NCI-H460 (cell line): ENCODE data around the gene PLEKHA7. TPM values are rescaled to one million over a fixed set of nuclear protein-coding genes. Genes with fewer than 3 reads are reported as not detected.

Experiments used
- DNase-seq: peaks from one replicate; pipeline ENCODE4 v3.0.0-alpha.2; 2016; ENCODE audit warnings: low read depth; ENCODE audit errors: extremely low read depth
- total RNA-seq: library from RNA; depleted of rRNA; stranded (reverse); fragments of >200 nt; shearing (Covaris generic); gene quantifications from 2 replicates; pipeline ENCODE4 v1.2.3, GENCODE V29; 2014; rRNA removed

Gene PLEKHA7
- total RNA-seq, 1 experiment from 2014 or later, result 0.25 TPM

- no peak for DNase-seq
Measured at GRCh38 chr11:16764888-16765287, 249.3 kb downstream of the PLEKHA7 start.

DNA sequence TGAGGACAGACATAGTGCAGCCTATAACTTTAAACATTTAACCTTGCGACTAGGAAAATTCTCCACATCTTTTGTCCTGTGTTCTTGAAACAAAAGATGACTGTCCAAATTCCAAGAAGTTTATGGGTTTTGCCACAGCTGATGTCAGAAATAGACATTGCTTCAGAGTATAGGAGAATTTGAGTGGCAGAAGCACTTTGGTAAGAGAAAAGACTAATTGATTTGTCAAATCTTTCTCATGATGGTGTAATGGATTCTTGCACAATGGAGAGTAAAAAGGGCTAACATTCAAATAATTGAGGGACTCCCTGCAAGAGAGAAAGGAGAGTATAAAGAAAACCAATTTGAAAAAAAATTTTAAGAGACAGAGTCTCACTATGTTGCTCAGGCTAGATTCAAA lies 250.5 kb downstream of the PLEKHA7 start:
- no peak for DNase-seq

DNA sequence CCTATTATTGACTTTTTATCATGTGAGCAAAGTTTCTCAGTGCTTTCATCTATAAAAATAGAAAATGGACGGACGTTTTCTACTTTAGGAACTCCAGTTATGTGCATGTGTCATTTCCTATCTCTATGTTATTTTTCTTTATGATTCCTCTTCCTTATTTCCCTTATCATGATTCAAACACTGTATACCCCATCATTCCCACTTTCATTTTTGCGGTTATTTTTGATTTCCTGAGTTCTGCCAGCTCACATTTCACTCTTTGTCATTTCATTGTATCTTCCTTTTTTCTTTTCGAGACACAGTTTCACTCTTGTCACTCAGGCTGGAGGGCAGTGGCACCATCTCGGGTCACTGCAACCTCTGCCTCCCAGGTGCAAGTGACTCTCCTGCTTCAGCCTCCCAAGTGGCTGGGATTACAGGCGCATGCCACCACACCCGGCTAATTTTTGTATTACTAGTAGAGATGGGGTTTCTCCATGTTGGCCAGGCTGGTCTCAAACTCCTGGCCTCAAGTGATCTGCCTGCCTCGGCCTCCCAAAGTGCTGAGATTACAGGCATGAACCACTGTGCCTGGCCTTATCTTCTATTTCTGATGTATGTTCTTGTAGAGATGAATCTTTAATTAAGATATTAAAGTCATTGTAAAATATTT lies 254.2 kb downstream of the PLEKHA7 start:
- no peak for DNase-seq

DNA sequence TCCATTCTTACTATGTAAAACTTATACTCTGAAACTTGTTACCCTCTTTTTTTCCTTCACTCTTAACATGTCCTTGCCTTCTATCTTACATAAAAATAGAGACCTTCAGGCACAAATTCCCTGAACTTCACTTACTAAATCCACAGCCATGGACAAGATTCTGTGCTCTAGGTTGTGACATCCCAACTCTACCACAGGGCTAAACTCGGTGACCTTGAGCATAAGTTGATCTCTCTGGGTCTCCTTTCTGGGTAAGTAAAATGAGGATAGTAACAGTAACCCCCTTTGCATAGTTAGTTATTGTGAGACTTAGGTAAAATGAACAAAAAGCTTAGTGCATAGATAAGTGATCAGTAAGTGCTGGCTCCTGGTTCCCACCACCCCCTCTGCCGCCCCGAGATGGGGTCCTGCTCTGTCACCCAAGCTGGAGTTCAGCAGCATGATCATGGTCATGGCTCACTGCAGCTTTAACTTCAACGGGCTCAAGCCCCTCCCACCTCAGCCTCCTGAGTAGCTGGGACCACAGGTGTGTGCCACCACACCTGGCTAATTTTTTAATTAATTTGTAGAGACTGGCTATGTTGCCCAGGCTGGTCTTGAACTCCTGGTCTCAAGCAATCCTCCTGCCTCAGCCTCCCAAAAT lies 255.7 kb downstream of the PLEKHA7 start:
- DNase-seq, result no peak

DNA sequence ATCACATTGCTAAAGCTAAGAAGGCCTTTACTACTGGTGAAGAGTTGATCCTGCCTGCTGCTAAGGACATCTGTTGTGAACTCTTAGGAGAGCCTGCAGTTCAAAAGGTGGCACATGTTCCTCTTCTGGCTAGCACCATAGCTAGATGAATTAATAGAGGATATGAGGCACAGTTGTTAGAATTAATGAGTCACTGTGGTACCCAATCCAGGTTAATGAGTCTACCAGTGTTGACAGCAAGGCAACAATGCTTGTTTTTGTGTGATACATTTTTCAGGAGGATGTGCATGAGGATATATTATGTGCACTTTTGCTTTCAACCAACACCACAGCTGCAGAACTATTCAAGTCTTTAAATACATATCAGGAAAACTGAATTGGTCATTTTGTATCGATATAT lies 263.8 kb downstream of the PLEKHA7 start:
- no peak for DNase-seq

GRCh38 chr11:16749666-16750065 lies 264.5 kb downstream of the PLEKHA7 start:
- no peak for DNase-seq

- DNase-seq, result no peak
Measured at GRCh38 chr11:16749092-16749491, 265.1 kb downstream of the PLEKHA7 start.

GRCh38 chr11:16745950-16746605 lies 268.1 kb downstream of the PLEKHA7 start:
- no peak for DNase-seq

DNA sequence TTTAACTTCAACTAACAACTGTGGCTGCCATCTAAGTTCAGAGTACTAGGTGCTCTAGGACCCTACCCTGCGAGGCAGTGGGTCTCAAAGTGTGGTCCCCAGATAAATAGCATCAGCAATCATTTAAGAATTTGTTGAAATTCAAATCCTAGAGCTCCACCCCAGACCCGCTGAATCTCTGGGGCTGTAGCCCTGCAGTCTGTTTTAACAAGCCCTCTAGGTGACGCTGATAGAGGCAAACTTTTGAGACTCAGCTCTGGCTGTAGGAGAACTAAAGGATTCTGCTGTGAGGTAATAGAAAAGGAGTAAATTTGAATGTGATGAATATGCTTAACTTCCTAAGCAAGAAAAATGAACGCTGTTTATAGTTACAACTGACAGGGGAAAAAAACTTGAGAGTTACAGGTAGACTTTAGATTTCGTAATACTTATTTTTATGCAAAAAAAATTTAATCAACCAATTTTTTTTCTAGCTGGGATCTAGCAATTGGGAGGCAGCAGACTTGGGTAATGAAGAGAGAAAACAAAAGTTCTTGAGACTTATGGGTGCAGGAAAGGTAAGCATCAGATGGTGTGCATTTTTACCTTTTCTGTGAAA lies 270.0 kb downstream of the PLEKHA7 start:
- DNase-seq, result no peak

DNA sequence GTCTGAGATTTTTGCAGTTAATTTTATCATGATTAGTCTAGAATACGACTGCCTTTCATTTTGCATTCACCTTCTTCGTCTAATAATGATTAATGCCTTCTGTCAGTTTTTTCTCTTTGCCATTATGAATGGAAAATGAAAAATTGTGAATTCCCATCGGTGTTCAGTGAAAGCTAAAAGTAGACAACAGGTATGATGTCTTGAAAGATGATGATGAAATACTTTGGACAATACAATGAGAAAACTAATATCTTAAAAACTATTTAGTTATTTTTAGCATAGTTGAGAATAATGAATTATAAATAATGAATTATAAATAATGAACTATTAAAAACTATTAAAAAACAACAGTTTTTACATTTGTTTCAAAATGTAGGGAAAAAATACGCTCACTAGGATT lies 270.7 kb downstream of the PLEKHA7 start:
- DNase-seq, result no peak

GRCh38 chr11:16741473-16741872 lies 272.7 kb downstream of the PLEKHA7 start:
- DNase-seq, result no peak

- no peak for DNase-seq
Measured at GRCh38 chr11:16738947-16739815, 275.0 kb downstream of the PLEKHA7 start.

DNA sequence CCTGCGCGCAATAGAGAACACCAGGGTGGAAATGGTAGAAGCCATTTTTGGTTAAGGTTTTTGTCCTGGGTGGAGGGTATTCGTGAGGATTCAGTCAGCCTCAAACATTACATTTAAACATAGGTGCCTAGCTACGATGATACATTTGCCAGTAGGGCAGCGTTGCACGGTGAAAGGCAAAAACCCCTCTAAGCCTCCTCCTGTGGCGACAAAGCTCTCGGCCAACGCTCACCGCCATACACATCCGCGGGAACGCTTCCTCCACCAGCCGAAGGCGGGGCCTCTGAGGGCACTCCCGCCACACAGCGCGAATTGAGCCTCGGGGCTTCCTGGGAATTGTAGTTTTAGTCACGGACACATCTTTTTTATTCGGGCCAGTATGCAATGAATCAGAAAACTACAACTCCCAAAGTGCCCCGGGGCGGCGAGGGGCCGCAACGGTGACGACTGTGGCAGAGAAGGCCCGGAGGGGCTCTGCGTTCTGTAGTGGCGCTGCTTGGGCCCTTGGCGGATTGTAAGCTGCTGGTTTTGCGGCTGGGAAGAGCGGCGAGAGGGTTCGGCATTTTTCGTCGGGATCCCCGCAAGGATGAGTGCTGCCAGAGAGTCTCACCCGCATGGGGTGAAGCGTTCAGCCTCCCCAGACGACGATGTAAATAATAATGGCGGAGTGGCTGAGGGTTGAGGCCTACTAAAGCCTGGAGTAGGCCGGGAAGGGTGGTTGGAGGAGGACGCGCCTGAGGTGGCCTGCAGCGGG lies 275.8 kb downstream of the PLEKHA7 start, which contains the start of gene C11orf58:
TSS of gene C11orf58 (plus strand) at position 455 of the 754 bp plus-strand sequence. CDS start at position 587, 132 bp downstream.
- peak; percentile 94 for DNase-seq

DNA sequence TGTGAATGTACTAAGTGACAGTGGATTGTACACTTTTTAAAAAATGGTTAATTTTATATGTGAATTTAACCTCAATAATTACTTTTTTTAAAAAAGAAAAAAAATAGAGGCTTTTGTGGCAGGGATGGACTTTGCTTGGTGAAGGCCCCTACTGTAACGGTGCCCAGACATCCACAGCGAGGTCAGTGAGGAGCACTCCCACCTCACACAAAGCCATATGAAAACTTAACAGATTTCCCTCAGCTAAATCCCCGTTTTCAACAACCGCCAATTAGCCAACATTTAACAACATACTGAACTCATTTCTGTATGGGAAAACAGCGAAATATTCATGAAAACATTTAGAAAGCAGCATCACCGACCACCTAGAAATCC lies 276.4 kb downstream of the PLEKHA7 start:
- DNase-seq, result no peak

Other genes with a start within 250 kb of the PLEKHA7 start
- 2,341 and 2,457 TPM in 2 replicates for gene RPS13, start 63.3 kb upstream of the PLEKHA7 start, total RNA-seq
- gene PIK3C2A, start 193.6 kb upstream of the PLEKHA7 start, total RNA-seq, result 29.3 and 37.3 TPM in 2 replicates